OCI-LY3 (cell line): ENCODE results near the gene SRC.

ENCODE experiments used
- H2AFZ ChIP-seq: fragments of 200-600, 300-600 bp; shearing (Covaris generic); 2 replicates; pipeline ENCODE4 v1.6.0; 2014; ENCODE audit warnings: antibody characterized with exemption, low read depth, low read length
- H3K27ac ChIP-seq: fragments of 200-600, 300-600 bp; sonication (generic); 2 replicates; pipeline ENCODE4 v1.5.1; 2014; ENCODE audit warnings: mild to moderate bottlenecking, low read length, moderate library complexity, mixed read lengths
- H3K27me3 ChIP-seq: fragments of 200-600, 300-600 bp; sonication (generic); 2 replicates; pipeline ENCODE4 v1.6.1; 2014; ENCODE audit warnings: low read depth, low read length, mixed read lengths
- H3K36me3 ChIP-seq: fragments of 200-600, 300-600 bp; sonication (generic); replicated peaks from 2 replicates; pipeline ENCODE3; 2014; ENCODE audit warnings: low read depth, low read length, mixed read lengths
- H3K4me1 ChIP-seq: fragments of 300-600, 200-600 bp; sonication (generic); 2 replicates; pipeline ENCODE4 v1.6.1; 2014; ENCODE audit warnings: low read length, mixed read lengths
- H3K4me2 ChIP-seq: fragments of 200-600, 300-600 bp; sonication (generic); 2 replicates; pipeline ENCODE4 v1.6.1; 2014; ENCODE audit warnings: low read length, mixed read lengths
- H3K4me3 ChIP-seq: fragments of 300-600, 200-600 bp; sonication (generic); 2 replicates; pipeline ENCODE4 v1.5.1; 2014; ENCODE audit warnings: antibody characterized with exemption, mild to moderate bottlenecking, low read length, moderate library complexity
- H3K79me2 ChIP-seq: fragments of 300-600, 200-600 bp; shearing (Covaris generic); 2 replicates; pipeline ENCODE4 v1.6.1; 2014; ENCODE audit warnings: mild to moderate bottlenecking, low read length, mixed read lengths
- H3K9ac ChIP-seq: fragments of 300-600, 200-600 bp; shearing (Covaris generic); 2 replicates; pipeline ENCODE4 v1.6.0; 2014; ENCODE audit warnings: mild to moderate bottlenecking, low read length, moderate library complexity
- H3K9me3 ChIP-seq: fragments of 200-600, 300-600 bp; shearing (Covaris generic); 2 replicates; pipeline ENCODE4 v1.6.1; 2014; ENCODE audit warnings: low read length, mixed read lengths; ENCODE audit not compliant: insufficient read depth
- H4K20me1 ChIP-seq: fragments of 200-600, 300-600 bp; sonication (generic); 2 replicates; pipeline ENCODE4 v1.6.1; 2016; ENCODE audit warnings: low read length, mixed read lengths; ENCODE audit not compliant: insufficient read depth
- EZH2phosphoT487 ChIP-seq: fragments of 200-600 bp; shearing (Covaris generic); IDR thresholded peaks from 2 replicates; pipeline ENCODE4 v1.6.1; 2018; ENCODE audit warnings: antibody characterized with exemption, mixed run types, low read depth
- TF ChIP-seq, protein P1 (sequence below): fragments of 200-600, 300-600 bp; sonication (generic); IDR thresholded peaks from 2 replicates; pipeline ENCODE4 v1.5.1; 2014; ENCODE audit warnings: antibody characterized with exemption, low read length, low read depth

The SRC gene

DNA sequence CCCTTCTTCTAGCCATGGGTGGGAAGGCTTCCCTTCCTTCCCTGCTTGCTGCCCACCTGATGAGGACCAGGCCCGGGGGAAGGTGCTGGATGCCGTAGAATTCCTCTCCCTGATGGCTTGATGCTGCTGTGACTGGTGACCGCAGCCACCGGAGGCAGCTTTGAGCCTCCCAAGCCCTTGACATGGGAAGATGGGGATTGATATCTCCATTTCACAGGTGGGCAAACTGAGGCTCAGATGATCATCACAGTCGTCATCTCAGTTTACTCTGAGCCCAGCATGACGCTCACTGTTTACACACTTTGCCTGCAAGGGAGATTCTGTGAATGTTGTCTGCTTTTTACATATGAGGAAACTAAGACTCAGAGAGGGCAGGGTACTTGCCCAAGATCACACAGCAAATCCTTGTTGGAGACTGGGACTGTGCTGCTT lies 43.9 kb downstream of the SRC start:
- no peak overlapping the region for H3K27ac ChIP-seq
- H4K20me1 ChIP-seq, result peaks cover 14% of the 10 kb centered on the region; the same call in 1 of the 2 replicates
- H3K9me3 ChIP-seq, result no peaks in the 10 kb centered on the region
- peaks cover 64% of the 10 kb centered on the region for H3K36me3 ChIP-seq
- no peaks in the 10 kb centered on the region for H3K27me3 ChIP-seq
- no peak for TF ChIP-seq EZH2phosphoT487
- TF ChIP-seq, protein P1, sequence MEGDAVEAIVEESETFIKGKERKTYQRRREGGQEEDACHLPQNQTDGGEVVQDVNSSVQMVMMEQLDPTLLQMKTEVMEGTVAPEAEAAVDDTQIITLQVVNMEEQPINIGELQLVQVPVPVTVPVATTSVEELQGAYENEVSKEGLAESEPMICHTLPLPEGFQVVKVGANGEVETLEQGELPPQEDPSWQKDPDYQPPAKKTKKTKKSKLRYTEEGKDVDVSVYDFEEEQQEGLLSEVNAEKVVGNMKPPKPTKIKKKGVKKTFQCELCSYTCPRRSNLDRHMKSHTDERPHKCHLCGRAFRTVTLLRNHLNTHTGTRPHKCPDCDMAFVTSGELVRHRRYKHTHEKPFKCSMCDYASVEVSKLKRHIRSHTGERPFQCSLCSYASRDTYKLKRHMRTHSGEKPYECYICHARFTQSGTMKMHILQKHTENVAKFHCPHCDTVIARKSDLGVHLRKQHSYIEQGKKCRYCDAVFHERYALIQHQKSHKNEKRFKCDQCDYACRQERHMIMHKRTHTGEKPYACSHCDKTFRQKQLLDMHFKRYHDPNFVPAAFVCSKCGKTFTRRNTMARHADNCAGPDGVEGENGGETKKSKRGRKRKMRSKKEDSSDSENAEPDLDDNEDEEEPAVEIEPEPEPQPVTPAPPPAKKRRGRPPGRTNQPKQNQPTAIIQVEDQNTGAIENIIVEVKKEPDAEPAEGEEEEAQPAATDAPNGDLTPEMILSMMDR, result peak; percentile 19; the same call in 1 of the 2 replicates
- no peak overlapping the region for H3K9ac ChIP-seq
- no peak overlapping the region for H3K4me2 ChIP-seq
- peaks cover 2% of the 10 kb centered on the region; the same call in 1 of the 2 replicates for H3K4me1 ChIP-seq
- H2AFZ ChIP-seq, result no peak overlapping the region
- H3K4me3 ChIP-seq, result no peak overlapping the region
- no peaks in the 10 kb centered on the region for H3K79me2 ChIP-seq

DNA sequence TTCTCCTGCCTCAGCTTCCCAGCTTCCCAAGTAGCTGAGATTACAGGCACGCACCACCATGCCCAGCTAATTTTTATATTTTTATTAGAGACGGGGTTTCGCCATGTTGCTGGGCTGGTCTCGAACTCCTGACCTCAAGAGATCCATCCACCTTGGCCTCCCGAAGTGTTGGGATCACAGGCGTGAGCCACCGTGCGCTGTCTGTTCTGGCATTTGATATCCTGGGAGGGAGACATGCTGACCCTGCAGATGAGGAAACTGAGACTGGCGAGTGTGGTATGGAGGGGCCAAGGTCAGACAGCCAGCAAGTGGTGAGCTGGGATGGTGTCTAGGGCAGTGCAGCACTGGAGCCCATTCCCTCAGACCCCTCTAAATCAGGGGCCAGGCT lies 44.6 kb downstream of the SRC start:
- Histone ChIP-seq H3K79me2 (no peaks in the 10 kb centered on the region), H3K27ac (no peak overlapping the region), H4K20me1 (peaks cover 14% of the 10 kb centered on the region; the same call in 1 of the 2 replicates), H3K9ac (no peak overlapping the region), H3K4me2 (no peak overlapping the region), H3K27me3 (no peaks in the 10 kb centered on the region), H2AFZ (no peak overlapping the region), H3K4me3 (no peak overlapping the region), H3K9me3 (no peaks in the 10 kb centered on the region), H3K36me3 (peaks cover 64% of the 10 kb centered on the region), H3K4me1 (no peaks in the 10 kb centered on the region)
- TF ChIP-seq, protein P1, result no peak
- TF ChIP-seq EZH2phosphoT487, result no peak

DNA sequence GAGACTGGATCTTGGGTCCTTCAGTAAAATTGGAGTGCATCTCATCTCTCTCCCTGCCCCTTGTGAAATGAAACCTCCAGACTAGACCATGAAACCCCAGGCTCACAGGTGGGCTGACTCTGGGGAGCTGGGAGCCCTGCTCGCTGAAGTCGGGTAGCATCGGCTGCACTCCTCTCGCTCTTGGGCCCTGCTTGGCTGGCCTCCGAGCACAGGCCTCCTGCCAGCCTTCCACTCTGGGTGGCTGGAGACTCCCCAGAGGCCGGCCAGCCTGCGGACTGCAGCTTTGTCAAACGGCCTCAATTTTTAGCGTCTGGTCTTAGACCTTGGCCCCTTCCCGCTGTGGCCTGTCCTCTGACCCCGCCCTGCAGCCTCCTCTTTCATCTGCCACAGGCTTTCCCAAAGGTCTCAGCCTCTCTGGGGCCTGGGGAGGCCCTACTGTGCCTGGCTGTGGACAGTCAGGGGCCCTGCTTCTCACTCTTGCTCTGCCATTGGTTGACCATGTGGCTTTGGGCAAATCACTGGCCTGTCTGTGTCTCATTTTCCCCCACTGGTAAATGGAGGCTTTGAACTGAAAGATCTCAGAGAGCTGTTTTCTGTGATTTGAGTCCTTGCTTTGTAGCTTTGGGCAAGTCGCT lies 45.1 kb downstream of the SRC start:
- peaks cover 14% of the 10 kb centered on the region; the same call in 1 of the 2 replicates for H4K20me1 ChIP-seq
- H3K79me2 ChIP-seq, result no peaks in the 10 kb centered on the region
- H3K36me3 ChIP-seq, result peaks cover 63% of the 10 kb centered on the region
- no peak for TF ChIP-seq EZH2phosphoT487
- TF ChIP-seq, protein P1, result no peak
- H3K9me3 ChIP-seq, result no peaks in the 10 kb centered on the region
- no peaks in the 10 kb centered on the region for H3K4me1 ChIP-seq
- no peak overlapping the region for H2AFZ ChIP-seq
- H3K27me3 ChIP-seq, result no peaks in the 10 kb centered on the region
- no peak overlapping the region for H3K9ac ChIP-seq
- H3K4me3 ChIP-seq, result no peak overlapping the region
- no peak overlapping the region for H3K27ac ChIP-seq
- no peak overlapping the region for H3K4me2 ChIP-seq

DNA sequence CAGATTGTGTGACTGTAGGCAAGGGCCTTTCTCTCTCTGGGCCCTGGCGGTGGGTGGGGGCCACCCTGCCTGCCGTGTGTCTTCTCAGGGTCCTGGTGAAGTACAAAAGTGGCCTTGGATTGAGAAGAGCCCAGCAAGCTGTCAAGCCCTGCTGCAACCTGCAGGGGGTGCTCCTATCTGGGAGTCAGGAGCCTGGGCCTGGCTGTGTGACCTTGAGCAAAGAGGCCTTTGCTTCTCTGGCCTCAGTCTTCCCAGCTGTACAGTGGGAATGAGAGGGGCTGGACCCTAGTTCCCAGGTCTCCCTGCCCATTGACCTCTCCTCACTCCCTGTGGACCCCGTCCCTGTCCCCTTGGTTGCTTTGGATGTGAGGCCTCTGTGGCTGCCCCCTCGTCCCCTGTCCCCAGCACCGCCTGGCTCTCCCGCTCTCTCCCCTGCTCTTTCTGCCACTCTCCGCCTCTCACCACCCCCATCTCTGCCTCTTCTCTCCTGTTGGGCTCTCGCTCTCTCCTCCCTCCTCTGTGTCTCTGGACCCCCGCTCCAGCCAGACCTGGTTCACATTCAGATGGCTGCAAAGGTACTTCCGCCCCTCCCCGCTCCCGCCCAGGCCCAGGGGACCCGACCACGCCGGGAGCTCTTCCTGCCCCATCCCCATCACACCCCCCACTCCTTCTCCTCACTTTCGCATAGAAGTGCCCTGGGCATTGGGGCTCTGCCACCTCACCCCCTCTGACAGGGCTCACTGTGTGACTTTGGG lies 46.7 kb downstream of the SRC start:
- Histone ChIP-seq H3K79me2 (no peaks in the 10 kb centered on the region), H3K4me3 (no peak overlapping the region), H3K27me3 (no peaks in the 10 kb centered on the region), H4K20me1 (peaks cover 14% of the 10 kb centered on the region; the same call in 1 of the 2 replicates), H2AFZ (no peak overlapping the region), H3K36me3 (peaks cover 61% of the 10 kb centered on the region), H3K4me2 (no peak overlapping the region), H3K4me1 (peaks cover under 1% of the 10 kb centered on the region; the same call in 1 of the 2 replicates), H3K9me3 (no peaks in the 10 kb centered on the region), H3K27ac (no peak overlapping the region), H3K9ac (no peak overlapping the region)
- TF ChIP-seq EZH2phosphoT487, result no peak
- TF ChIP-seq, protein P1, result peak; percentile 63
